H1 (cell line): ENCODE results near the gene AP2A2. TPM values are rescaled to one million over a fixed set of nuclear protein-coding genes. Genes with fewer than 3 reads are reported as not detected.

Experiments
- CREB1 ChIP-seq: IDR thresholded peaks from 2 replicates; pipeline ENCODE4 v1.6.1; 2012; ENCODE audit warnings: inconsistent platforms
- EGR1 ChIP-seq: IDR thresholded peaks from 2 replicates; pipeline ENCODE4 v1.6.1; 2011; ENCODE audit warnings: low read depth, low read length, borderline replicate concordance
- POU5F1 ChIP-seq: IDR thresholded peaks from 2 replicates; pipeline ENCODE4 v1.6.1; 2011; ENCODE audit warnings: low read depth, mild to moderate bottlenecking, low read length, moderate library complexity
- YY1 ChIP-seq: IDR thresholded peaks from 2 replicates; pipeline ENCODE4 v1.6.1; 2011; ENCODE audit warnings: low read depth, mild to moderate bottlenecking, low read length
- polyA plus RNA-seq, 7 experiments: library from polyadenylated mRNA; depleted of rRNA in 3 of 7; stranded (reverse) in 5 of 7; unstranded in 2 of 7; fragments of >200 nt in 5 of 7; fragments of 200-250 nt in 2 of 7; gene quantifications; 1 replicate in 5 of 7; 2 replicates in 1 of 7; 4 replicates in 1 of 7; pipeline versions ENCODE4 v1.2.1 to v1.2.3, GENCODE V29; 2011 to 2013; ENCODE audit warnings: missing spikeins in 2 of 7, mixed read lengths in 2 of 7
- total RNA-seq: library from RNA; stranded (reverse); fragmentation: NEBNext Ultra II Directional; extraction: Animal tissue kit (Norgen Biotek cat#: 25700); gene quantifications from 2 replicates; pipeline ENCODE4 v1.2.1, GENCODE V29; 2021

The AP2A2 gene
- total and polyA plus RNA-seq, 2 of the 8 experiments (the other 6 are each of a cell fraction or from before 2014, with no cell fraction given): 50.0 to 65.0 TPM

DNA sequence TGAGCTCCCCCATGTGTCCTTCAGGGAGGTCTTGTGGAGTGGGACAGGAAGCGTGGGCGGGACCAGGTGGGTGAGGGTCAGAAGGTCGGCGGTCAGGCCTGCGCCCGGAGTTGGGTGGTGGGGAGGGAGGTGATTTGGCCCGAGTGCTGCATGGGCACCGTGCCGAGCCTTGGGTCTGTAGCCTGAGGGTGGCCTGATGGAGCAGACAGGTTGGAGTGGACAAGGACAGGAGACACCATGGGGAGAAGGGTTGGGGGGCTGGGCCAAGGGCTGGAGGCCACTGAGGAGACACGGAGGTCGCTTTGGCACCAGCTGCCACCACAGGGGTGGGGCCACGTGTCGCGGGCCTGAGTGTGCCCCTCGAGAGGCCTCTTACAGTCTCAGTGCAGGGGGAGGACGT is 53.1 kb downstream of the AP2A2 start (continued):
- TF ChIP-seq EGR1 (no peak), POU5F1 (no peak), YY1 (no peak), CREB1 (no peak)
